ENCODE results near the gene LDLRAD4. TPM values are rescaled to one million over a fixed set of nuclear protein-coding genes. Genes with fewer than 3 reads are reported as not detected.

LDLRAD4 gene
- total RNA-seq, 4 donors from 2014 or later: 14.0 to 36.9 (median 29.3) TPM

- H3K4me3 ChIP-seq: no peak overlapping the region
- no peak overlapping the region for H3K27ac ChIP-seq
- WGBS, 2 donors: 91 to 94% methylated on average over 8 of the region's 8 CpGs
- no peaks in the 10 kb centered on the region for H3K9me3 ChIP-seq
- no peaks in the 10 kb centered on the region for H3K27me3 ChIP-seq
- TF ChIP-seq, protein P1, sequence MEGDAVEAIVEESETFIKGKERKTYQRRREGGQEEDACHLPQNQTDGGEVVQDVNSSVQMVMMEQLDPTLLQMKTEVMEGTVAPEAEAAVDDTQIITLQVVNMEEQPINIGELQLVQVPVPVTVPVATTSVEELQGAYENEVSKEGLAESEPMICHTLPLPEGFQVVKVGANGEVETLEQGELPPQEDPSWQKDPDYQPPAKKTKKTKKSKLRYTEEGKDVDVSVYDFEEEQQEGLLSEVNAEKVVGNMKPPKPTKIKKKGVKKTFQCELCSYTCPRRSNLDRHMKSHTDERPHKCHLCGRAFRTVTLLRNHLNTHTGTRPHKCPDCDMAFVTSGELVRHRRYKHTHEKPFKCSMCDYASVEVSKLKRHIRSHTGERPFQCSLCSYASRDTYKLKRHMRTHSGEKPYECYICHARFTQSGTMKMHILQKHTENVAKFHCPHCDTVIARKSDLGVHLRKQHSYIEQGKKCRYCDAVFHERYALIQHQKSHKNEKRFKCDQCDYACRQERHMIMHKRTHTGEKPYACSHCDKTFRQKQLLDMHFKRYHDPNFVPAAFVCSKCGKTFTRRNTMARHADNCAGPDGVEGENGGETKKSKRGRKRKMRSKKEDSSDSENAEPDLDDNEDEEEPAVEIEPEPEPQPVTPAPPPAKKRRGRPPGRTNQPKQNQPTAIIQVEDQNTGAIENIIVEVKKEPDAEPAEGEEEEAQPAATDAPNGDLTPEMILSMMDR (IDR thresholded peaks at IDR 0.05): no peak
- no peak for TF ChIP-seq EP300 (IDR thresholded peaks at IDR 0.05)
- TF ChIP-seq POLR2A (IDR thresholded peaks at IDR 0.05): no peak
- H3K4me1 ChIP-seq: peaks cover 0 to 10% (median 2%) of the 10 kb centered on the region in 4 donors
- no peaks in the 10 kb centered on the region for H3K36me3 ChIP-seq
- DNase-seq (ENCODE audit: low spot score in 2 of 2): no peak
Measured at GRCh38 chr18:13627639-13628038, 409.1 kb downstream of the LDLRAD4 start.

DNA sequence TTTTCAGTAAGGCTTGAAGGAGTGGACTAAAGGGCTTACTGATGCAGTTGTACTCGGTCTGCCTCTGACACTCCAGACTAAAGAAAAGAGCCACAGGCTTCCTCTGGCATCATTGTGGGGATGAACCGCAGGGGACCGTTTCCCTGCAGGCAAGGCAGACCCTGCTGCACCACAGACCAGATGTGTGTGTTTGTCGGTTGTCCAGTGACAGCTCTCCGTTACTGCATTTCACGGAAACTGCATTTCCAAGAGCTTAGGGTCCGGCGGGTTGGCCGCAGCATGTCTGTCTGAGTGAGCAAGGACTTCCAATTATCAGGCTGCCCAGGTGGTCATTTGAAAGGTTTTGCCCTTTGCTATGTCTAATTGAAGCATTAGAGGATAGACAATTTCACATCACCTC, 409.7 kb downstream of the LDLRAD4 start:
- DNase-seq (ENCODE audit: low spot score in 2 of 2): no peak
- Histone ChIP-seq H3K36me3 (no peaks in the 10 kb centered on the region), H3K27ac (no peak overlapping the region), H3K9me3 (no peaks in the 10 kb centered on the region), H3K27me3 (no peaks in the 10 kb centered on the region), H3K4me1 (peaks cover 0 to 10% (median 2%) of the 10 kb centered on the region in 4 donors), H3K4me3 (no peak overlapping the region)
- TF ChIP-seq, protein P1 (IDR thresholded peaks at IDR 0.05): no peak
- TF ChIP-seq EP300 (IDR thresholded peaks at IDR 0.05) (no peak), POLR2A (IDR thresholded peaks at IDR 0.05) (no peak)
- 75 to 78% methylated on average over 9 of the region's 9 CpGs for WGBS, 2 donors

GRCh38 chr18:13629841-13630715, 411.5 kb downstream of the LDLRAD4 start:
- H3K36me3 ChIP-seq: no peaks in the 10 kb centered on the region
- TF ChIP-seq, protein P1 (IDR thresholded peaks at IDR 0.05): peak; percentile 66 to 92 (median 85)
- no peak for TF ChIP-seq POLR2A (IDR thresholded peaks at IDR 0.05)
- TF ChIP-seq EP300 (IDR thresholded peaks at IDR 0.05): peak in 1 of 2 donors; percentile 49
- no peaks in the 10 kb centered on the region for H3K27me3 ChIP-seq
- peak in 1 of 2 donors; percentile 63 for DNase-seq (ENCODE audit: low spot score in 2 of 2)
- peak overlapping the region in 3 of 4 donors; percentile 31 to 52 (median 51) for H3K27ac ChIP-seq
- WGBS, 2 donors: 30 to 31% methylated on average over 8 of the region's 8 CpGs
- no peak overlapping the region for H3K4me3 ChIP-seq
- no peaks in the 10 kb centered on the region for H3K9me3 ChIP-seq
- peaks cover 0 to 10% (median 2%) of the 10 kb centered on the region in 4 donors for H3K4me1 ChIP-seq

DNA sequence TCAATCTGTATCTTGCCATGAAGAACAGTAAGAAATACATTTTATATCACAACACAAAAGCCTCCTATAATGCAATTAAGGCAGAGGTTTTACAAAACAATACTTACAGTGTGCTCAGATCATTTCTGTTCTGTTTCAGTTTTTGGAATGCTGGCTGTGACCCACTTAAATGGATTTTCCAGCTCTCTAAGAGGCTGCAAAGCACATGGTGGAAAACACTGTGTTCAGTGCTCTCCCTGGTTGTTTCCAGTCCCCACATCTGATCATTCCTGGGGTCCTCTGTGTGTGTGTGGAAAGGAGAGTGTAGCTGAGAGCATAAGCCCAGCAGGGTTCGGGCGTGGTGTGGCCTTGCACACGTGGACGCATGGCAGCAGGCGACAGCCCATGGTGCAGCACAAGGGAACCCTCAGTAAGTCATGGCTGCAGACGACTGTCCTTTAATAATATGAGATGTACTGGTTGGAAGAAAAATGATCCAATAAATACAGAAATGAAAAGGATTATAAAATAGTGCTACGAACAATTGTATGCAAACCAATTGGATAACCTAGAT, 412.2 kb downstream of the LDLRAD4 start:
- no peak for DNase-seq (ENCODE audit: low spot score in 2 of 2)
- Histone ChIP-seq H3K4me1 (peaks cover 0 to 10% (median 2%) of the 10 kb centered on the region in 4 donors), H3K4me3 (no peak overlapping the region), H3K27me3 (no peaks in the 10 kb centered on the region), H3K36me3 (no peaks in the 10 kb centered on the region), H3K9me3 (no peaks in the 10 kb centered on the region), H3K27ac (no peak overlapping the region)
- 50 to 67% methylated on average over 7 of the region's 7 CpGs for WGBS, 2 donors
- TF ChIP-seq, protein P1 (IDR thresholded peaks at IDR 0.05): no peak
- TF ChIP-seq POLR2A (IDR thresholded peaks at IDR 0.05): no peak
- TF ChIP-seq EP300 (IDR thresholded peaks at IDR 0.05): no peak

DNA sequence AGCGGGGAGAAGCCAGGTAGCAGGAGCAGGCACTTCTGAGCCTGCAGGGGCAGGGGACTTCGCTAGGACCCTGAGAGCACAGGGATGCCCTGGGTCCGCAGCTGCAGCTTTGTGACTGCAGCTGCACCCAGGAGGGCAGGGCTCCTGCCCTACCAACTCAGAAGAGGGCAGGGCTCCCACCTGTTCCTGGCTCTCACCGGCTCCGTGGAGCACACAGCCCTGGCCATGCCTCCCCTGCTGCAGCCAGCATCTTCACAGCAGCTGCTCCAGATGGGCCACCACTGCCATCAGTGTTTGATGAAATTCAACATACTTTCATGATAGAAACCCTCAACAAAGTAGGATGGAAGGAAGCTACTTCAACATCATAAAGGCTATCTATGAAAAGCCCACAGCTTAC, 415.1 kb downstream of the LDLRAD4 start:
- H3K9me3 ChIP-seq: no peaks in the 10 kb centered on the region
- no peak for TF ChIP-seq POLR2A (IDR thresholded peaks at IDR 0.05)
- no peak for TF ChIP-seq EP300 (IDR thresholded peaks at IDR 0.05)
- TF ChIP-seq, protein P1 (IDR thresholded peaks at IDR 0.05): no peak
- no peak overlapping the region for H3K27ac ChIP-seq
- 90 to 100% methylated on average over 5 of the region's 5 CpGs for WGBS, 2 donors
- DNase-seq (ENCODE audit: low spot score in 2 of 2): no peak
- no peak overlapping the region for H3K4me3 ChIP-seq
- H3K36me3 ChIP-seq: no peaks in the 10 kb centered on the region
- no peaks in the 10 kb centered on the region for H3K27me3 ChIP-seq
- H3K4me1 ChIP-seq: peaks cover 0 to 10% (median 2%) of the 10 kb centered on the region in 4 donors

Measured in tibial nerve (tissue), 4 donors.